Liver (tissue), 9 donors: ENCODE data around the gene FAM118A. TPM values are rescaled to one million over a fixed set of nuclear protein-coding genes. Genes with fewer than 3 reads are reported as not detected.

Source experiments
- DNase-seq: peaks from one replicate; pipeline ENCODE4 v3.0.0-alpha.2; 2017; ENCODE audit warnings: low spot score
- H3K27ac ChIP-seq, 2 donors: one replicate each; pipeline ENCODE4 v1.7.0; 2013; ENCODE audit warnings: inconsistent platforms in 2 of 2, low read length in 2 of 2, control low read depth in 1 of 2, low read depth in 1 of 2, mild to moderate bottlenecking in 1 of 2
- H3K27me3 ChIP-seq, 4 donors: one replicate each; pipeline versions ENCODE4 v1.6.1 to v1.7.0; 2013; ENCODE audit warnings: low read length in 3 of 4, inconsistent platforms in 1 of 4, mild to moderate bottlenecking in 1 of 4, moderate library complexity in 1 of 4; ENCODE audit not compliant: control insufficient read depth in 4 of 4, insufficient read depth in 4 of 4
- H3K36me3 ChIP-seq, 4 donors: one replicate each; pipeline versions ENCODE4 v1.6.1 to v1.7.0; 2013; ENCODE audit warnings: low read length in 3 of 4, mild to moderate bottlenecking in 3 of 4, low read depth in 1 of 4, moderate library complexity in 1 of 4; ENCODE audit not compliant: control insufficient read depth in 4 of 4, insufficient read depth in 3 of 4
- H3K4me1 ChIP-seq, 4 donors: one replicate each; pipeline versions ENCODE4 v1.6.1 to v1.7.0; 2013; ENCODE audit warnings: low read length in 3 of 4, mild to moderate bottlenecking in 3 of 4, moderate library complexity in 1 of 4; ENCODE audit not compliant: control insufficient read depth in 4 of 4, insufficient read depth in 4 of 4
- H3K4me3 ChIP-seq, 3 donors: one replicate each; pipeline versions ENCODE4 v1.6.1 to v1.7.0; 2013; ENCODE audit warnings: low read length in 3 of 3, control low read depth in 1 of 3, low read depth in 1 of 3, mild to moderate bottlenecking in 1 of 3
- H3K9ac ChIP-seq, 2 donors: one replicate each; pipeline ENCODE4 v1.7.0; 2013; ENCODE audit warnings: low read length in 2 of 2, mild to moderate bottlenecking in 2 of 2, moderate library complexity in 2 of 2, control low read depth in 1 of 2, low read depth in 1 of 2
- H3K9me3 ChIP-seq, 4 donors: one replicate each; pipeline versions ENCODE4 v1.6.1 to v1.7.0; 2013; ENCODE audit warnings: low read length in 3 of 4; ENCODE audit not compliant: control insufficient read depth in 4 of 4
- ATF3 ChIP-seq: IDR thresholded peaks from 2 replicates; pipeline ENCODE4 v1.6.1; 2016; ENCODE audit warnings: antibody characterized with exemption
- CTCF ChIP-seq: fragments of 150-350 bp; IDR thresholded peaks from 2 replicates; pipeline ENCODE4 v1.5.1; 2017; ENCODE audit warnings: improper control_type of control experiment, low read depth, low read length; ENCODE audit not compliant: missing input control
- EGR1 ChIP-seq, 2 donors: IDR thresholded peaks; 2 replicates each; pipeline ENCODE4 v1.6.1; 2016 to 2018; ENCODE audit warnings: antibody characterized with exemption in 2 of 2, low read depth in 2 of 2
- FOXA1 ChIP-seq: IDR thresholded peaks from 2 replicates; pipeline ENCODE4 v1.6.1; 2016; ENCODE audit warnings: antibody characterized with exemption
- FOXA2 ChIP-seq: IDR thresholded peaks from 2 replicates; pipeline ENCODE4 v1.6.1; 2016; ENCODE audit warnings: antibody characterized with exemption
- GABPA ChIP-seq, 2 donors: IDR thresholded peaks in 1 of 2; conservative IDR thresholded peaks in 1 of 2; 2 replicates each; pipeline ENCODE4 v1.6.1; 2016; ENCODE audit warnings: antibody characterized with exemption in 2 of 2, mild to moderate bottlenecking in 1 of 2, moderate library complexity in 1 of 2
- HNF4A ChIP-seq, 2 donors: conservative IDR thresholded peaks; 2 replicates each; pipeline ENCODE4 v1.6.1; 2016; ENCODE audit warnings: antibody characterized with exemption in 2 of 2, mild to moderate bottlenecking in 2 of 2
- HNF4G ChIP-seq: IDR thresholded peaks from 2 replicates; pipeline ENCODE4 v1.6.1; 2016; ENCODE audit warnings: antibody characterized with exemption
- JUND ChIP-seq, 2 donors: IDR thresholded peaks; 2 replicates each; pipeline ENCODE4 v1.6.1; 2016; ENCODE audit warnings: antibody characterized with exemption in 2 of 2
- MAX ChIP-seq: IDR thresholded peaks from 2 replicates; pipeline ENCODE4 v1.6.1; 2016; ENCODE audit warnings: antibody characterized with exemption
- NR2F2 ChIP-seq: IDR thresholded peaks from 2 replicates; pipeline ENCODE4 v1.6.1; 2016; ENCODE audit warnings: antibody characterized with exemption
- RAD21 ChIP-seq, 2 donors: IDR thresholded peaks; 2 replicates each; pipeline ENCODE4 v1.6.1; 2016; ENCODE audit warnings: antibody characterized with exemption in 2 of 2, mild to moderate bottlenecking in 2 of 2
- RXRA ChIP-seq, 2 donors: IDR thresholded peaks; 2 replicates each; pipeline ENCODE4 v1.6.1; 2017 to 2018; ENCODE audit warnings: antibody characterized with exemption in 2 of 2, mild to moderate bottlenecking in 1 of 2
- SP1 ChIP-seq: IDR thresholded peaks from 2 replicates; pipeline ENCODE4 v1.6.1; 2018; ENCODE audit warnings: antibody characterized with exemption, mild to moderate bottlenecking
- TAF1 ChIP-seq: conservative IDR thresholded peaks from 2 replicates; pipeline ENCODE4 v1.6.1; 2016; ENCODE audit warnings: antibody characterized with exemption, mild to moderate bottlenecking
- YY1 ChIP-seq: IDR thresholded peaks from 2 replicates; pipeline ENCODE4 v1.6.1; 2016; ENCODE audit warnings: antibody characterized with exemption, mild to moderate bottlenecking
- ZBTB33 ChIP-seq: IDR thresholded peaks from 2 replicates; pipeline ENCODE4 v1.6.1; 2016; ENCODE audit warnings: antibody characterized with exemption
- WGBS: extraction: QIAGEN DNeasy Blood & Tissue Kit; methylation state at CpG from one replicate; pipeline ENCODE4 v1.1.7; 2013; 5-methylcytosine and 5-hydroxymethylcytosine counted together
- polyA plus RNA-seq, 2 donors: library from polyadenylated mRNA; stranded (reverse) in 1 of 2; unstranded in 1 of 2; fragments of 200-250 nt in 1 of 2; fragments of >200 nt in 1 of 2; fragmentation: Nextera tagmentation in 1 of 2; extraction: Ambion mirVana in 1 of 2; gene quantifications; one replicate each; pipeline versions ENCODE4 v1.2.1 to v1.2.3, GENCODE V29; 2013 to 2015
- total RNA-seq, 2 donors: library from RNA; depleted of rRNA; stranded (reverse); fragments of >200 nt; gene quantifications; one replicate each; pipeline ENCODE4 v1.2.3, GENCODE V29; 2014
- TF ChIP-seq, protein P1 (sequence below): IDR thresholded peaks from 2 replicates; pipeline ENCODE4 v1.6.1; 2016; ENCODE audit warnings: antibody characterized with exemption, mild to moderate bottlenecking
- donor health status: healthy.
- donor health status: healthy.
- donor health status: healthy.
- donor health status: healthy.
- donor health status: healthy.

Gene FAM118A
- total and polyA plus RNA-seq, 4 donors, result 4.7 to 36.0 (median 5.6) TPM

- Histone ChIP-seq H3K27ac (no peak overlapping the region), H3K9ac (no peak overlapping the region), H3K27me3 (no peaks in the 10 kb centered on the region), H3K4me3 (no peak overlapping the region), H3K36me3 (no peaks in the 10 kb centered on the region), H3K9me3 (no peaks in the 10 kb centered on the region), H3K4me1 (no peaks in the 10 kb centered on the region)
- no peak for DNase-seq
- WGBS, result 85% methylated on average over 9 of the region's 9 CpGs
- TF ChIP-seq, protein P1, sequence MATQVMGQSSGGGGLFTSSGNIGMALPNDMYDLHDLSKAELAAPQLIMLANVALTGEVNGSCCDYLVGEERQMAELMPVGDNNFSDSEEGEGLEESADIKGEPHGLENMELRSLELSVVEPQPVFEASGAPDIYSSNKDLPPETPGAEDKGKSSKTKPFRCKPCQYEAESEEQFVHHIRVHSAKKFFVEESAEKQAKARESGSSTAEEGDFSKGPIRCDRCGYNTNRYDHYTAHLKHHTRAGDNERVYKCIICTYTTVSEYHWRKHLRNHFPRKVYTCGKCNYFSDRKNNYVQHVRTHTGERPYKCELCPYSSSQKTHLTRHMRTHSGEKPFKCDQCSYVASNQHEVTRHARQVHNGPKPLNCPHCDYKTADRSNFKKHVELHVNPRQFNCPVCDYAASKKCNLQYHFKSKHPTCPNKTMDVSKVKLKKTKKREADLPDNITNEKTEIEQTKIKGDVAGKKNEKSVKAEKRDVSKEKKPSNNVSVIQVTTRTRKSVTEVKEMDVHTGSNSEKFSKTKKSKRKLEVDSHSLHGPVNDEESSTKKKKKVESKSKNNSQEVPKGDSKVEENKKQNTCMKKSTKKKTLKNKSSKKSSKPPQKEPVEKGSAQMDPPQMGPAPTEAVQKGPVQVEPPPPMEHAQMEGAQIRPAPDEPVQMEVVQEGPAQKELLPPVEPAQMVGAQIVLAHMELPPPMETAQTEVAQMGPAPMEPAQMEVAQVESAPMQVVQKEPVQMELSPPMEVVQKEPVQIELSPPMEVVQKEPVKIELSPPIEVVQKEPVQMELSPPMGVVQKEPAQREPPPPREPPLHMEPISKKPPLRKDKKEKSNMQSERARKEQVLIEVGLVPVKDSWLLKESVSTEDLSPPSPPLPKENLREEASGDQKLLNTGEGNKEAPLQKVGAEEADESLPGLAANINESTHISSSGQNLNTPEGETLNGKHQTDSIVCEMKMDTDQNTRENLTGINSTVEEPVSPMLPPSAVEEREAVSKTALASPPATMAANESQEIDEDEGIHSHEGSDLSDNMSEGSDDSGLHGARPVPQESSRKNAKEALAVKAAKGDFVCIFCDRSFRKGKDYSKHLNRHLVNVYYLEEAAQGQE, result no peak
- TF ChIP-seq RAD21 (IDR thresholded peaks at IDR 0.05), result no peak
- no peak for TF ChIP-seq CTCF
- no peak for TF ChIP-seq FOXA2
- no peak for TF ChIP-seq YY1
- TF ChIP-seq JUND (IDR thresholded peaks at IDR 0.05), result no peak
- TF ChIP-seq ZBTB33, result no peak
- TF ChIP-seq MAX, result no peak
- TF ChIP-seq RXRA (IDR thresholded peaks at IDR 0.05), result no peak
- no peak for TF ChIP-seq HNF4G
- TF ChIP-seq HNF4A (conservative IDR thresholded peaks at IDR 0.05), result no peak
- no peak for TF ChIP-seq FOXA1
- TF ChIP-seq SP1, result no peak
- TF ChIP-seq EGR1 (IDR thresholded peaks at IDR 0.05; ENCODE audit: low read depth in 2 of 2), result no peak
- no peak for TF ChIP-seq GABPA (IDR thresholded peaks at IDR 0.05 in 1 of 2, conservative IDR thresholded peaks at IDR 0.05 in 1 of 2)
These were observed 31.6 kb upstream of the FAM118A start for GRCh38 chr22:45278125-45278524.

DNA sequence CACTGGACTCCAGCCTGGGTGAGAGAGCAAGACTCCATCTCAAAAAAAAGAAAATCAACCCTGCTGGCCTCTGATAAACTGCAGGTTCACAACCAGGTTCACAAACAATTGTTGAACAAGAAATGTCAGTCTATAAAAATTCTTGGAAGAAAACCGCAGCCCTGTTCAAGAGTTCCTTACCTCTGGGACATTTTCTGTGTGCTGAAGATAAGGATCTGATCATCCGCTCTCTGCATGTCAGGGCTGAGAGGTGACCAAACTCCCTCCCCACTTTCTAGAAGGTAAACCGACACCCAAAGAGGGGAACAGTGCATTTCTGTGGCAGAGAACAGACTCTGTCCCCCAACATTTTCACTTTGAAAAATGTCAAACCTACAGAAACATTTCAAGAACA, 29.1 kb upstream of the FAM118A start:
- Histone ChIP-seq H3K4me3 (no peak overlapping the region), H3K27me3 (no peaks in the 10 kb centered on the region), H3K9me3 (no peaks in the 10 kb centered on the region), H3K36me3 (no peaks in the 10 kb centered on the region), H3K9ac (no peak overlapping the region), H3K4me1 (peaks cover 0 to 5% (median 3%) of the 10 kb centered on the region in 4 donors), H3K27ac (no peak overlapping the region)
- no peak for DNase-seq
- TF ChIP-seq GABPA (IDR thresholded peaks at IDR 0.05 in 1 of 2, conservative IDR thresholded peaks at IDR 0.05 in 1 of 2), result no peak
- no peak for TF ChIP-seq JUND (IDR thresholded peaks at IDR 0.05)
- no peak for TF ChIP-seq TAF1
- TF ChIP-seq ZBTB33, result no peak
- no peak for TF ChIP-seq HNF4A (conservative IDR thresholded peaks at IDR 0.05)
- TF ChIP-seq RAD21 (IDR thresholded peaks at IDR 0.05), result no peak
- no peak for TF ChIP-seq ATF3
- TF ChIP-seq MAX, result no peak
- TF ChIP-seq NR2F2, result no peak
- no peak for TF ChIP-seq HNF4G
- WGBS, result 96% methylated on average over 3 of the region's 3 CpGs
